ENCODE results near the gene INTS14.

The INTS14 gene

GRCh38 chr15:65632780-65633375 is 21.9 kb upstream of the INTS14 start:
- TF ChIP-seq CTCF (IDR thresholded peaks at IDR 0.05; ENCODE audit: low read depth, low read length): no peak
- H3K4me3 ChIP-seq (replicated peaks in 1 of 2; ENCODE audit: low read depth in 2 of 2, low read length in 2 of 2): no peak overlapping the region

GRCh38 chr15:65631503-65631902 is 20.6 kb upstream of the INTS14 start:
- no peak for DNase-seq (ENCODE audit: low read depth in 2 of 2)
- no peak for TF ChIP-seq CTCF (IDR thresholded peaks at IDR 0.05; ENCODE audit: low read depth, low read length)
- H3K4me3 ChIP-seq (replicated peaks in 1 of 2; ENCODE audit: low read depth in 2 of 2, low read length in 2 of 2): no peak overlapping the region

More at GRCh38 chr15:65632780-65633375, 21.9 kb upstream of the INTS14 start:
- DNase-seq (ENCODE audit: low read depth in 2 of 2): no peak

GRCh38 chr15:65630760-65631159 is 19.8 kb upstream of the INTS14 start:
- no peak overlapping the region for H3K4me3 ChIP-seq (replicated peaks in 1 of 2; ENCODE audit: low read depth in 2 of 2, low read length in 2 of 2)
- no peak for DNase-seq (ENCODE audit: low read depth in 2 of 2)
- no peak for TF ChIP-seq CTCF (IDR thresholded peaks at IDR 0.05; ENCODE audit: low read depth, low read length)

- TF ChIP-seq CTCF (IDR thresholded peaks at IDR 0.05; ENCODE audit: low read depth, low read length): no peak
- H3K4me3 ChIP-seq (replicated peaks in 1 of 2; ENCODE audit: low read depth in 2 of 2, low read length in 2 of 2): no peak overlapping the region
- no peak for DNase-seq (ENCODE audit: low read depth in 2 of 2)
These were observed 18.6 kb upstream of the INTS14 start for GRCh38 chr15:65629548-65629947.

GRCh38 chr15:65626856-65627255 is 15.9 kb upstream of the INTS14 start:
- H3K4me3 ChIP-seq (replicated peaks in 1 of 2; ENCODE audit: low read depth in 2 of 2, low read length in 2 of 2): no peak overlapping the region
- no peak for DNase-seq (ENCODE audit: low read depth in 2 of 2)
- no peak for TF ChIP-seq CTCF (IDR thresholded peaks at IDR 0.05; ENCODE audit: low read depth, low read length)

GRCh38 chr15:65623103-65623502 is 12.2 kb upstream of the INTS14 start:
- no peak overlapping the region for H3K4me3 ChIP-seq (replicated peaks in 1 of 2; ENCODE audit: low read depth in 2 of 2, low read length in 2 of 2)
- no peak for DNase-seq (ENCODE audit: low read depth in 2 of 2)
- no peak for TF ChIP-seq CTCF (IDR thresholded peaks at IDR 0.05; ENCODE audit: low read depth, low read length)

- DNase-seq (ENCODE audit: low read depth in 2 of 2): no peak
- no peak within 1 kb of the TSS for H3K4me3 ChIP-seq (replicated peaks in 1 of 2; ENCODE audit: low read depth in 2 of 2, low read length in 2 of 2)
- no peak for TF ChIP-seq CTCF (IDR thresholded peaks at IDR 0.05; ENCODE audit: low read depth, low read length)
These were observed 10.7 kb upstream of the INTS14 start, which contains the start of gene SLC24A1 for GRCh38 chr15:65621638-65622037. TSS of gene SLC24A1 (plus strand) at chr15:65621938. CDS start at chr15:65624081, 2,143 bp downstream.
